Measurements from ENCODE around the gene INTS1.

The INTS1 gene

DNA sequence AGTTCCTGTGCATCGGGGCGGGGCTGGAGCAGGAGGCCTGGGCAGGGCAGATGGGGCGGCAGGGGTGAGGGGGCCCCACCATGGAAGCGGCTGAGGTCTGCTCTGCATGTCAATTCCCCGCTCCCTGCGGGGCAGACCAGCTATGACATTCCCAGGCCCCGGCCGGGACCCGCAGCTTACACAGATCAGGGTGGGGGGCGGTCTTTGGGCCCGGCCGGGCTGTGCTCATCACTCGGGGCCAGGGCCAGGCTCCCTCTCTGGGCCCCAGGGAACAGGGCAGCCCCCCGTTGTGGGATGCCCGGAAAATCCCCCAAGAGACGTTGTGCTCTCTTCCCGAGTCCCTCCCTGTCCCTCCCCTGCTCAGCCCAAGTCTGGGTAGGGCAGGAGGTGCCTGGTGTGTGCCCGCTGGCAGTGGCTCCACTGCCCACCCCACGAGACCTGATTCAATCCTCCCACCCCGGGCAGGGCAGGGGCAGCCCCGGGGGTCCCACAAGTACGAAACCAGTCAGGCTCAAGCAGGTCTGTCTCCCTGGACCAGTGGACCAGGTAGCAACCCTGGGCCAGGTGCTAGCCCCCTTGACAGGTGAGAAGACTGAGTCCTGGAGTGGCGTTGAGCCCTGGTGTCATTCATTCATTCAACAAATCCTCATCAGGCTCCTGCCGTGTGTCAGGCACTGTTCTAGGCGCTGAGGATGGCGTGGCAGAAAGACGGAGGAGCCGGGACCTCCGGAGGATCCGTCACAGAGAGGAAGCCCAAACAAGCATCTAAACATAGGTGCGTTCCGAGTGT is 73.9 kb downstream of the INTS1 start:
- no peak for DNase-seq

DNA sequence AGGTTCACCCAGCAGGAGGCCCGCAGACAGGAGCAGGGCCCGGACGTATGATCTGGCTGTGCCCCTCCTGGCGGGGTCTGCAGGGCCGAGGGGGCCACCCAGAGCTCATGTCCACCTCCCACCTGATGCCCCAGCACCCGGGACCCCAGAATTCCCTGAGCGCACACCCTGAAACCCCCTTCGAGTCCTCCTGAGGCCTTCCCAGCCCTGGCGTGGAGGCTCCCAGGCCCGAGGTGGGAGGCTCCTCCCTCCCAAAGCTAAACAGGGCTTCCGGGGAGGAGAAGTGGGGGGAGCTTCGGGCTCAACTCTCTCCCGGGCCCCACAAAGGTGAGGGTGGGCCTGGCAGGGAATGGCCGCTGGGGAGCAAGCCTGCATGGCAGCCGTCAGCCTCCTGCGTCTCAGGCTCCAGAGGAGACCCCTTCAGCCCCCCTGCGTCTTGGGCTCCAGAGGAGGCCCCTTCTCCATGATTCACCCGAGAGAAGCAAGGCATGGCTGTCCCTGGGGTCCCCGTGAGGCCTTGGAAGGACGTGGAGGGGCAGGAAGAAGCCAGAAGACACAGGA is 75.2 kb downstream of the INTS1 start:
- no peak for DNase-seq

DNA sequence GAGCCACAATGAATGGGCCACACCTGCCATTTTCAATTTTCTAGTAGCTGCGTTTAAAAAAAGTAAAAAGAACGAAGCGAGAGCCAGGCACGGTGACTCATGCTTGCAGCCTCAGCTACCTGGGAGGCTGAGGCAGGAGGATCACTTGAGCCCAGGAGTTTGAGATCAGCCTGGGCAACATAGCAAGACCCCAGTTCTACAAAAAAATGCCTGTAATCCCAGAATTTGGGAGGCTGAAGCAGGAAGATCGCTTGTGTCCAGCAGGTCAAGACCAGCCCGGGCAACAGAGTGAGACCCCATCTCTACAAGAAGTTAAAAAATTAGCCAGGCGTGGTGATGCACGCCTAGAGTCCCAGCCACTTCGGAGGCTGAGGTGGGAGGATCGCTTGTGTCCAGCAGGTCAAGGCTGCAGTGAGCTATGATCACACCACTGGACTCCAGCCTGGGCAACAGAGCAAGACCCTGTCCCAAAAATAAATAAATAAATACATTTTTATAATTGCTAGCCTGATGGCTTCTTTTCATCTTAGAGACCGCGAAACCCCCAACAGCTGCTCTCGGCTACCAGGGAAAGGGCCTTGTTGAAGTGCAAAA is 77.0 kb downstream of the INTS1 start:
- no peak for DNase-seq

GRCh38 chr7:1426474-1426873 is 77.7 kb downstream of the INTS1 start:
- no peak for DNase-seq

- no peak for DNase-seq
Observed at GRCh38 chr7:1425292-1426136, 78.7 kb downstream of the INTS1 start.

DNA sequence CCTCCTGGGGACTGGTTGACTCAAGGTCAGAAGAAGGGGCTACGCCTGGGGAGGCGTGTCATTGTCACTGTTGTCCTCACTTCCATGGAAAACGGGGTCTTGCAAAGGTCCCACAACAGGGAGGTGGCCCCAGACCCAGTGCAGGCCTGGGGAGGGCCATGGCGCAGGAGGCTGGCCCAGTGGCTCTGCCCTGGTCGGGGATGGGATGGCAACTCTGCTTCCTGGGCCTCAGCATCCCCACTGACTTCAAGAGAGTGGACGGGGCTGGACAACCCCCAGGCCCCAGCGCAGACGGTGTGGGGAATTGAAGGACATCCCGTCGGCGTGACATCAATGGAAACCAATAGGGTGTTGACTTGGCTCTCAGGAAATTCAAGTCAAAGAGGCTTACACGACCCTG is 80.1 kb downstream of the INTS1 start:
- no peak for DNase-seq

GRCh38 chr7:1423264-1423811 is 80.9 kb downstream of the INTS1 start:
- no peak for DNase-seq

- DNase-seq, result no peak
Observed at GRCh38 chr7:1422512-1423263, 81.5 kb downstream of the INTS1 start.

DNA sequence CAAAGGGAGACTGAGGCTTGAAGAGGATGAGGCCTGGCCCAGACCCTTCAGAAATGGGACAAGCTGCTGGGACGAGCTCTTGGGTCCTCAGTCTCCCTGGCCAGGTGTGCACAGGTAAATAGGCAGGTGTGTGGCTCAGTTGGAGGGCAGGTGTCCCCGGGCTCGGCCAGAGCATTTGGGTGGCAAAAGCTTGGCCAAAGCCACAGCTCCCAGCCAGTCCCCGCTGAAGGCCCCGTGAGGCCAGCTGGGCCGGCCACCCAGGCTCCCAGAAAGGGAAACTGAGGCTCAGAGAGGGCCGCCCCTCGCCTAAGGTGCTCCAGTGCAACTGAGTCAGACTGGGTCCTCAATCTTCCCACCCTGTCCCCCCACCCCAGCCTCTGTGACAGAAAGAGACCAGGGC is 82.2 kb downstream of the INTS1 start:
- no peak for DNase-seq

- DNase-seq, result no peak
Observed at GRCh38 chr7:1421020-1421790, 83.0 kb downstream of the INTS1 start.

All from central memory CD4-positive, alpha-beta T cell (primary cell).